NT2/D1 (cell line): Measurements from ENCODE around the gene TPX2.

ENCODE experiments used
- SUZ12 ChIP-seq: IDR thresholded peaks from 2 replicates; pipeline ENCODE4 v1.6.1; 2011; ENCODE audit not compliant: insufficient read length, insufficient read depth; ENCODE audit errors: extremely low read depth
- YY1 ChIP-seq: IDR thresholded peaks from 2 replicates; pipeline ENCODE4 v1.6.1; 2011; ENCODE audit not compliant: insufficient read length, insufficient read depth
- ZNF274 ChIP-seq: IDR thresholded peaks from 2 replicates; pipeline ENCODE4 v1.6.1; 2011; ENCODE audit warnings: mild to moderate bottlenecking, low read depth, low read length

DNA sequence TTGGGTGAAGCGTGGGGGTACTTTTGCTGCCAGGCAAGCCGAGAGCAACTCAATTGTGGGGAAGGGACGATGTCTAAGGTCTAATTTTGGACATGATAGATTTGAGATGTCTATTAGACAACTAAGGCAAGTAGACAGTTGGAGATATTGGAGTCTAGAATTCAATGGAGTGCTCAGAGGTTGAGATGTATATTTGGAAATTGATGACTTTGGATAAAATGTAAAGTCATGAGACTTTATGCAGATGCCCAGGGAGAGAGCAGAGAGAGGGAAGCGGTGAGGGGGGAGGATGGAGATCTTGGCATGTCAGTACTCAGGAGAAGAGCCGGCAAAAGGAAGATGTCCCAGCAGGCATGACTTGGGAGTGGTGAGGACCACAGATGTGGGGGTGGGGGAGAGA, 87.0 kb downstream of the TPX2 start:
- no peak for TF ChIP-seq SUZ12
- no peak for TF ChIP-seq ZNF274
- TF ChIP-seq YY1: no peak
